ENCODE data around the gene BABAM2.

GRCh38 chr2:28352610-28353195 is 462.2 kb downstream of the BABAM2 start:
- TF ChIP-seq EZH2 (IDR thresholded peaks at IDR 0.05; ENCODE audit: insufficient read depth, poor library complexity, severe bottlenecking) (no peak), EZH2phosphoT487 (IDR thresholded peaks at IDR 0.05; ENCODE audit: insufficient read depth, low read depth) (no peak)
